Fibroblast of the conjunctiva (primary cell): ENCODE data around the gene RANGAP1.

Source experiments
- DNase-seq: peaks from one replicate; pipeline ENCODE4 v3.0.0-alpha.2; 2010; ENCODE audit warnings: low read depth

RANGAP1 gene

DNA sequence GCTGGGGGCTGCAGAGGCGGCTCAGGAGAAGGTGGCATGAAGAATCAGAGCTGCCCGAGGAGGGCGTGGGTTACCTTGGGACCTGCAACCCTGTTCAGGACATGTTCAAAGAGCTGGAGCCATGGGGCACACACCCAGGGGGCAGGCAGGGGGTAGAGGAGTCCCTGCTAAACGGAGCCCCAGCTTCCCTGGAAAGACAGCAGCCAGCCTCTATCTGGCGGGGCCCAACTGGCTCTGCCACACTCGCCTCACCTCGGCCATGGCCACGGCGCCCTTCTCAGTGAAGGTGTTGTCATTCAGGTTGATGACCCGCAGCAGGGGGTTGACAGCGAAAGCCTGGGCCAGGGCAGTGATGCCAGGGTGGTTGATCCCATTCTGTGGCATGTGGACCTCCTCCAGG lies 28.3 kb downstream of the RANGAP1 start:
- no peak for DNase-seq

DNA sequence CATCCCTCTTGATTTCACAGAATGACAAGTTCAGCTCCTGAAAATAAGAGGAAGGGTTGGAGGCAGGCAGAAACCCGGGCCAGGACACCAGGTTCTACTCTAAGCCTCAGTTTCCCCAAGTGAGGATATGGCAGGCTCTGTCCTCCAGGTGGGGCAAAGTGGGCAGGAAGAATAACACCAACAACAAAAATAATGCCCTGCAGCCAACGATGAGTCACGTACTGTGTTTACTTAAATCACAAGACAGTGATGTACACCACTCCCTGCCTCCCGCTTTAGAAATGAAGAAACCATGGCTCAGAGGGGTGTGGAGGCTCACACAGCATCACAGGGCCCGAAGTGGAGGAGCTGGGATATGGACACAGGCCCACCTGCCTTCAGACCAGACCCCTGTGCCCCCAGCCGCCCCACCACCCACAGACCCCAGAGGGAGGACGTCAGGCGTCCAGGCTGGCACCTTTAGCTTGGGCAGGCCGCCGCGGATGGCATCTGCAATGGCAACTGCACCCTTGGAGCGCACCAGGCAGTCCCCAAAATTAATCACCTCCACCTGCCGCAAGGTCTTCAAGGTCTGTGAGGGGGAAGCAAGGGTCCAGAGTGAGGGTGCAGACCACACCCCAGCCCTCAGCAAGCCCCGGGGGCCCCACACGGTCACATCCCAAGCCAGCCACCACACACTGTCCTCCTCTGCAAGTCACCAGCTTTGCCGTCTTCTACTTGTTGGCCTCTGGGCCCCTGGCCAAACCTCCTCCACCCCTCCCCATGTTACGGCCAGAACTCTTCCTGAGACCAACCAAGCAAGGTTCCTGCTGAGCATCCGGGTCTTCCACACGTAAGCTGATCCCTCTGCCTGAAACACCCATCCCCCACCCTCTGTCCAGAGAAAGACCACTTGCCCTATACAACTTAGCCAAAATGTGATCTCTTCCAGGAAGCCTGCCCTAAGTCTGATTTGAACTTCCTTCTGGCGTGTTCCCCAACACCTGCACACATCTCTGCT lies 29.4 kb downstream of the RANGAP1 start:
- peak; percentile 43 for DNase-seq

DNA sequence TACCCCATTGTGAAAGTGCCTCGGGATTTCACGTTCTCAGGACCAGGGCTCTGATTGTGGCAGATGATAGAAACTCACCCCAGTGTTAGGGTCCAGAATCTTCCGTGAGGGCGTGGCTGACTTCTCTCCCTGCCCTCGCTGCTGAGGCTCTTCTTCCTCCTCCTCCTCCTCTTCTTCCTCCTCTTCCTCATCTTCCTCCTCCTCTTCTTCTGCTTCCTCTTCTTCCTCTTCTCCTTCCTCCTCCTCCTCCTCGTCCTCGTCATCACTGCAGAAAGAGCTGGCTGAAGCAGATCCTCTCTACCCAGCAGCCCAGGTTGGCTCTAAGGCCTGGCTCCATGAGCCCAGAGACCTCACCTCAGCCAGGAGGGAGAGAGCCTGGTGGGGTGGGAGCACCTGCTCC lies 31.8 kb downstream of the RANGAP1 start:
- DNase-seq, result no peak

DNA sequence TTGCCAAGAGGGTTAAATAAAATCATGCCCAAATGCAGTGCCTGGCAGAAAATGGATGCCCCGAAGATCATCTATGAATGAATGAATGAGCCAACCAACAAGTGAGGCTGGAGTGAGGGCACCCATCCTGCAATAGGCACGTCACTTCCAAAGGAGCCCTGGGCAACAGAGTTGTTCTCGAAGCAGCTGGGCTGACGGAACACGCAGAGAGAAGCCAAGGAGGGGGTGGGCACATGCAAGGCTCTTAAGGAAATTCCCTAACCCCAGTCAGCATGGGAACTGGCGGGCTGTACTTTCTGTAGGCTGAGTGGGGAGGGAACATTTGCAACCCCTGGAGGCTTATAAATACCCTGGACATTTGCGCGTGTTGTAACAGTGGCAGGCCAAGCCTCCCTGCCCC lies 33.6 kb downstream of the RANGAP1 start:
- no peak for DNase-seq

DNA sequence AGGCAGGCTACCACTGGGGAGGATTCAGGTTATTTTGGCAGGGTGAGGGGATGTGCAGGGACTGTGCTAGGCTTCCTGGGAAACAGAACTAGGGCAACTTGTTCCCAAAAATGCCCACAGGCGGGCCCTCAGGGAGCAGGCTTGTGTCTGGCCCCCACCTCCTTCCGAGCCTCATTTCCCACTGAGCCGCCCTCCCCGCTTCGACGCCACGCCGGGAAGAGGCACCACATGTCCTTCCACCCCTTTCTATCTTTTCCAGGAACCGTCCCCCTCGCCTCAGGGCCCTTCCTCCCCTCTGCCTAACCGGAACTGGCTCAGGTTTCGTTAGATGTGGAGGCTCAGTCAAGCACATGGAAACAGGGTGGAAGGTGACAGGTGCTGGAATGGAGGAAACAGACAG lies 35.9 kb downstream of the RANGAP1 start:
- no peak for DNase-seq

DNA sequence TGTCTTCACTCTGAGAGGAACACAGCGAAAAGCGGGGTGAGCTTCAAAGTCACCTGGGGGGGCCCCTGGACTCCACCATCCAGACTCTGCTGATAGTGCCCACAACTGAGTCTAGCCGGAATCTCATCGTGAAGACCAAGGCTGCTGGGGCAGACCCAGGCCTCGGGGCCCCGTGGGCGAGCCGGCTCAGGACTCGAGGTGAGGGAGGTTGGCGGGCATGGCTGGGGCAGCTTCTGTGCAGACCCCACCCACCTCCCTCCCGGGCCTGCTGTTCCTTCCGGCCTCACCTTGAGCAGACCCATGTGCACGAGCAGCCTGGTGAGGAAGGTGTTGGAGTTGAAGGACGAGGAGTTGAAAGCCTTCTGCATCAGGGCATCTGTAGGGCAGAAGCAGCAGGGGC lies 36.5 kb downstream of the RANGAP1 start:
- DNase-seq, result no peak

DNA sequence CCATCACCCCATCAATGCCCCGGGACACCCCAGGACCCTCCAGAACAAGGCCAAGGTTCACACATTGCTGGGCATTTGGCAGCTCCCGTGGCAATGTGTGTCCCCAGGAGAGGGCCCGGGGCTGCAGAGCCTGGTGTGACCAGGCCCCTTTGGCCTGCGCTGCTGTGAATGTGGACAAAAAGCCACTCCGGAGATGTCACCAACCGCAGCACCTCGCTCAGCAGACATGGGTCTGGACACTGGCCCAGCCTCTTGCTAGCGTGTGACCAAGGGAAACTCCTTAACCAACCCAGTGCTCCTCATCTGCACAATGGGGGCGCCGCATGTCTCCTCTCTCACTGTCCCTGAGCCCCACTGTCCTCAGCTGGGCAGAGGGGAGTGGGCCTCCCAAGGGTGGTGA lies 37.2 kb downstream of the RANGAP1 start:
- no peak for DNase-seq

DNA sequence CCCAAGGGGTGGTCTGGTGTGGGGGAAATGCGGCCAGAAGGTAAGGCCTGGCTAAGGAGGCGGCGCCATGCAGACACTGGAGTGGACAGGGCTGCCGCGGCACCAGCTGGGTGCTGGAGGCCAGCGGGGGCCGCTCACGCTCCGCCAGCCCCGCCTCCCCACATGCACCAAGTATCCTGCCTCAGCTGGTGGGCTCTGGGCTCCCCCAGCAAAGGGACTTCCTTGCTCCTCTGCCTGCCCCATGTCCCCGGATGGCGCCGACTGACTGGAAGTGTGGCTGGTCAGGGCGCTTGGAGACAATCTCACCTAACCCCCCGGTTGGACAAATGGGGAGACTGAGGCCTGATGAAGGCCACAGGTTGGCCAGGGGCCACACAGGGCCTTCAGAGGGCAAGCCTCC lies 37.7 kb downstream of the RANGAP1 start:
- no peak for DNase-seq

DNA sequence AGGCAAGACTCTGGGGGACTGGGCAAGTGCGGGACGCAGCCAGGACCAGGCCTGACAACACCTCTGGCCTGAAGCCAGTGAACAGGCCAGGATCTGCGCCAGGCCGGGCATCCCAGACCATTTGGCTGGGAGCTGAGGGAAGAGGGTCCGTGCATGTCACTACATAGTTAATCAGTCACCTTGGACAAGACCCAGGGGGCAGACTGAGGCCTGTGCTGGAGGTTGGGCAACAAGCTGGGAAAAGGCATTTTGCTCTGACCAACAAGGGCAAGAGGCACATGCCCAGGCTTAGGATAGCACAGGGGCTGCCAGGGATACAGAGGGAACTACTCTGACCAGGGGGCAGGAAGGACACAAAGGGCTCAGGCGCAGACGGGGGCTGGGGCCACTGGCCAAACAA lies 38.3 kb downstream of the RANGAP1 start:
- no peak for DNase-seq

DNA sequence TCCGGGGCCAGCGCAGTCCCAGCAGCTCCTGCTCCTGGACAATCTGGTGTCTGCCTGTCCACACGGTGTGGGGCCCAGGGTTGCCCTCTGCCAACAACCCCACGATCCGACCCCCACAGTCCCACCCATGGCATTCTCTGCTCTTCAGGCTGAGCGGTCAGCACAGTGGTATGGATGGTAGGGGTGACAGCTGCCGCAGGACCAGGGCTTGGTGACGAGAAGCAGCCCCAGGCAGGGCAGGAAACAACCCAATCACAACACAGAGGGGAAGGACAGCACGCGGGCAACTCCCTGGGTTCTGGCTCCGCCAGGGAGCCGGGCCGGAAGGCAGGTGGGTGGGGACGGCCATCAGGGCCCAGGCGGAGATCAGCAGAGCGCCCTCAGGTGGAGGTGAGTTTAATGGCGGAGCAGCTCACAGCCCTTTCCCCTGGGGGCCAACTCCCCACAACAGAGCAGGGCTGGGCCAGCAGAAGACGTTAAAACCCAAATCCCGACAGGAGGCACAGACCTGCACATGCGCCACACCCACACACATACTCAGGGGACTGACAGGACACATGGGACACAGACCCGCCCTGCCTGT lies 40.0 kb downstream of the RANGAP1 start:
- no peak for DNase-seq

DNA sequence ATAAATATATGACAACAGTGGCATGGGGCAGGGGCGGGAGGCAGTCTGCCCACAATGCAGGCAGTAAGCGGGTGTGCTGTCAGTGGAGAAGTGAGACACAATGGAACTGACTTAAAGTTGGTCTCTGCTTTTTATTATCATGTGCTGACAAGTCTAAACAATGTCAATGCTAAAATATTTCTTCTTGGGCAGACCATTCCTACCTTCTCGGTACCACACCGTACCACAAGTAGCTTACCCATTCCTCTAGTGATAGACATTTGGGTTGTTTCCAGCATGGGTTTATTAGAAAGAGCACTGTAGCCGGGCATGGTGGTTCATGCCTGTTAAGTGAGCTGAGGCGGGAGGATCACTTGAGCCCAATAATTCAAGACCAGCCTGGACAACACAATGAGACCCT lies 42.6 kb downstream of the RANGAP1 start:
- no peak for DNase-seq

DNA sequence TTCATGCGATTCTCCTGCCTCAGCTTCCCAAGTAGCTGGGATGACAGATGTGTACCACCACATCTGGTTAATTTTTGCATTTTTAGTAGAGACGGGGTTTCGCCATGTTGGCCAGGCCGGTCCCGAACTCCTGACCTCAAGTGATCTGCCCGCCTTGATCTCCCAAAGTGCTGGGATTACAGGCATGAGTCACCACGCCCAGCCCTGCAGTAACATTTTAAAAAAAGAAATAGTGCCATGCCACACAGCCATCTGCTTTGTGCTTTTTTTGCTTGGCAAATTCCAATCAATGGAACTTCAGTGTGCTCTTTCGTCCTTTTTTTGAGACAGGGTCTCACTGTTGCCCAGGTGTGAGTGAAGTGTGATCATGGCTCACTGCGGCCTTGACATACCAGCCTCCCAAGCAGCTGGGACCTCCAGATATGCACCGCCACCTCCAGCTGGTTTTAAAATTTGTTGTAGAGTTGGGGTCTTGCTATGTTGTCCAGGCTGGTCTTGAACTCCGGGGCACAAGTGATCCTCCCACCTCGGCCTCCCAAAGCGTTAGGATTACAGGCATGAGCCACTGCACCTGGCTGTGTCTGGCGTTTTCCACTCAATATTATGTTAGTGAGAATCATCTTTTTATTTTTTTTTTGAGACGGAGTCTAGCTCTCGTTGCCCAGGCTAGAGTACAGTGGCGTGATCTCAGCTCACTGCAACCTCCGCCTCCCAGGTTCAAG lies 43.4 kb downstream of the RANGAP1 start:
- DNase-seq, result no peak

DNA sequence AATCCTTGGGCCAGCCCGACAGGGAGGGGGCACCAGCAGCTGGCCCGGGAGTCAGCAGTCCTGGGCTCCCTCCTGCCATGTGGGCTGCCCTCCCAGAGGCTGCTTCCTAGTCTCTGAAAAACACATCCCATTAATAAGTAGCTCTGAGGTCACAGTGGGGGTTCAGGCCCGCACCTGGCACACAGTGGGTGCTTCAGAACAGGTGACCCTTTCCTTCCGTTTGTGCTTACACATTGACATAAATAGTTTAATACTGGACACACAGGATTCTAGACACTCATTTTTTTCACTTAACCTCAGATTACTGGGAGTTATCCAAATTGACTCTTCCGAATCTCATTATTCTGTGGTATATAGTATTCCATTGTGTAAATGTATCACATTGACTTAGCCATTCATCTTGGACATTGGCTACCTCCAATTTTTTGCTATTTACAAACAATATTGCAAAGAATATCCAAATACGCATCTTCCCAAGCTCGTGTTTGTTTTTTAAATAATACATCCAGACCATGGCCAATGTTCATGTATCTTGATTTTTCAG lies 44.8 kb downstream of the RANGAP1 start:
- no peak for DNase-seq

DNA sequence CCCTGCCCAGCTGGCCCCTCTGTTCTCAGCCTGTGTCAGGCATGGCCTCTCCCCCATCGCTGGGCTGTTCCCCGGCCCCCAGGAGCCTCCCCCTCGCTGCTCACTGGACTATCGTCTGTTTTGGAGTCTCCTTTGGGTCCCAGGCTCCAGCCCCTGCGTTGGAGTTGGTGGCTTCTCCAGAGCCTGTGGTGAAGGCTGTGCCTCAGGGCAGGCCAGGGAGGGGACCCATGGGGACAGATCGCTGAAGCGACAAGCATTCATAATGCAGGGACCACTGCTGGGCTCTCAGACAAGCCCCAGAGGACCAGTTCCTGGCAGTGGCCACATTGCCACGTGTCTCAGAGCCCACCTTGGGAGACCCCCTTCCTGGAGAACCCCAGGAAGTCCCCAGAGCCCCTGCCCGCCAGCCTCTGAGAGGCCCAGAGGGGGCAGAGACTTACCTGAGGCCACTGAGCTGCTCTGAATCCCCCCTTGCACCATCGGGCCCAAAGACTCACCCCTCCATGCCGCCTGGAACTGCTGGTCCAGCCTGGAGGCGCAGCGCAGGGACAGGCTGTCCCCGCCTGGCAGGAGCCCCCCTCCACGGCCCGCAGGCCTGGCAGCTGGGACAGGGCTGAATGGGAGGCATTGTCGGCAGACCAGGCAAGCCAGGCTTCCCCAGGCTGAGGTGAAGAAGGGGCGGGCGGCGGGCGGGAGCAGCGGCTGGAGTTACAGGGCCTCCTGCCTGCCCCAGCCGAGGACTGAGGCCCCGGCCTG lies 45.4 kb downstream of the RANGAP1 start, which contains the start of gene CHADL:
Gene CHADL, minus strand, starts transcription at position 555 of the 756 bp plus-strand sequence. Its CDS starts 50 bp downstream, at position 505.
- no peak for DNase-seq

DNA sequence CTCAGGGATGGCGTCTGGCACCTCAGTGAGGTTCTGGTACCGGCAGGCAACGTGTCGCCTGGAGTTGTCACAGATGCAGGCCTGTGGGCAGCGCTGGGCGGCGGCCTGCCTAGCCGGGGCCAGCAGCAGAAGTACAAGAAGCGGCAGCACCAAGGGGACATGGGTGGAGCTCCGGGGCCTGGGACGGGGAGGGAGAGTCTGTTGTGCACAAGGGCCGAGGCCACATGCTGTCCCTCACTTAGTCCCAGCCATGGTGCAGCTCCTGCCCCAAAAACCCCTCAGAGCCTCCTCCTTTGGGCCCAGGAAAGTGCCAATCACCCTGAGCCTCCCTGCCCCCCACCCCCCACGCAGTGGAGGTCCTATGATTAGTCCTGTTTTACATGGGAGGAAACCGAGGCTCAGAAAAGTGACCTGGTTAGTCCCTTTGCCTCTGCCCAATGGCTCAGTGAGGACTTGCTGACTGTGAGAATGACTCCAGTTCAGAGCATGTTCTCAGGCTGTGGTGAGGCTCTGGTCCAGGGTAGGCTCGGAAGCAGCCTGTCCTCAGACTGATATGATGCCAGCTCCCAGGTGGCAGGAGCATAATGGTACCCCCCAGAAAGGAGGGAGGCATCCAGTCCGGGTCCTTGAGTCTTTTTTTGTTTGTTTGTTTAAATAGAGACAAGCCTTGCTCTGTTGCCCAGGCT lies 46.4 kb downstream of the RANGAP1 start:
- no peak for DNase-seq

DNA sequence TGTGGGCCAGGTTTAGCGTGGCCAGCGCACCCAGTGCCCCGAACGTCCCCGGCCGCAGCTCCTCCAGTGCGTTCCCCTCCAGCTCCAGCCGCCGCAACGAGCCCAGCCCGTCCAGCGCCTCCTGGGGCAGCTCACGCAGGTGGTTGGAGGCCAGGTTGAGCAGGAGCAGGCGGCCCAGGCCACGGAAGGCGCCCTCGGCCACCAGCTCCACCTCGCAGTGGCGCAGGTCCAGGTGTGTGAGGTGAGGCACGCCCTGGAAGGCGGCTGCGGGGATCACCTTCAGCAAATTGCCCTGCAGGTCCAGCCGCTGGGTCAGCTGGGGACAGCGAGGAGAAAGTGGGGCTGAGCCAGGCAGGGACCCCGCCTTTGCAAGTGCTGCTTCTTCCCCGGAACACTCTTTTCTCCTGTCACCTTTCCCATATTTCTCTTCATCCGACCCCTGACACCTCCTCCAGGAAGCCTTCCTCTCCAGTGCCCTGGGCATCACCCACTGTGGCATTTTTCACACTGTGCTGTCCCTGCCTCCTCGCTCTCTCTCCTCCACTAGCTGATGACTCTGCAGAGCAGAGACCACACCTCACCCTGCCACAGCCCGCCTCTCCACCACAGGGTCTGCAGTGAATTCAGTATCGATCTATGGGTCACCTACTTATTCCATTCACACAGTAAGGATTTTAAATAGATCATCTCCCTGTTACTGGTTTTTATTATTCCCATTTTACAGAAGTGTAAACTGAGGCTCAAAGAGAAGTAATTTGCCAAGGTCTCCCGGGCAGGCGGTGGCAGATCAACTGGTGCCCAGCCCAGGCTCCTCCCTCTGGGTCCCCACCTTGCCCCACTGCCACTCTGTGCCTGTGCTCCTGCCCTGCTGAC lies 47.2 kb downstream of the RANGAP1 start:
- DNase-seq, result no peak

DNA sequence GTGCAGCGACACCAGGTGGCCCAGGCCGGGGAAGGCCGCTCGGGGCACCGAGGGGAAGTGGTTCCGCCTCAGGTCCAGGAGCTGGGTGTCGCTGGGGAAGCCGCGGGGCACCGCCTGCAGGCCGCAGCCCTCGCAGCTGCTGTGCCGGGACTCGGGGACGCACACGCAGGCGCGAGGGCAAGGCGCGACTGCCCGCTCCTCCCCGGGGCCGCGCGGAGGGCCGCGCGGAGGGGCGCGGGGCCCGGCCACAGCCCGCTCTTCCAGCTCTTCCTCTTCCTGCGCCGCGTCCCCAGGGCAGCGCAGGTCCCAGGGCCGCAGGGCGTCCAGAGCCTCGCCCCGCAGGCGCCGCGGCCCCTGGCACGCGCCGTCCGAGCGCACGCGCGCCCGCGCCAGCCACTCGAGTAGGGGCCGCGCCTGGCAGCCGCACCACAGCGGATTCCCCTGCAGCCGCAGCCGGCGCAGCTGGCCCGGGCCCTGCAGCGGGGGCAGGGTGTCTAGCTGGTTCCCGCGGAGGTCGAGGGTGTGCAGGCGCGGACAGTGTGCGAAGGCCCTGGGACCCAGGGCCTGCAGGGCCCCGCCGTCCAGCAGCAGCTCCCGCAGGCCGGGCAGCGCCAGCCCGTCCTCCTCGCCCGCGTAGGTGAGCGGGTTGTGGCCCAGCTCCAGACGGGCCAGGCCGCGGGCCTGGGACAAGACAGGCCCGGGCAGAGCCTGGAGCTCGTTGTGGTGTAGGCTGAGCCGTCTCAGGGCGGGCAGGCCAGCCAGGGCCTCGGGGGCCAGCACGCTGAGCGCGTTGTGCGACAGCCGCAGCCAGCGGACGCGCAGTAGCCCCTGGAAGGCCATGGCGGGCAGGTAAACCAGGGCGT lies 48.0 kb downstream of the RANGAP1 start:
- no peak for DNase-seq

DNA sequence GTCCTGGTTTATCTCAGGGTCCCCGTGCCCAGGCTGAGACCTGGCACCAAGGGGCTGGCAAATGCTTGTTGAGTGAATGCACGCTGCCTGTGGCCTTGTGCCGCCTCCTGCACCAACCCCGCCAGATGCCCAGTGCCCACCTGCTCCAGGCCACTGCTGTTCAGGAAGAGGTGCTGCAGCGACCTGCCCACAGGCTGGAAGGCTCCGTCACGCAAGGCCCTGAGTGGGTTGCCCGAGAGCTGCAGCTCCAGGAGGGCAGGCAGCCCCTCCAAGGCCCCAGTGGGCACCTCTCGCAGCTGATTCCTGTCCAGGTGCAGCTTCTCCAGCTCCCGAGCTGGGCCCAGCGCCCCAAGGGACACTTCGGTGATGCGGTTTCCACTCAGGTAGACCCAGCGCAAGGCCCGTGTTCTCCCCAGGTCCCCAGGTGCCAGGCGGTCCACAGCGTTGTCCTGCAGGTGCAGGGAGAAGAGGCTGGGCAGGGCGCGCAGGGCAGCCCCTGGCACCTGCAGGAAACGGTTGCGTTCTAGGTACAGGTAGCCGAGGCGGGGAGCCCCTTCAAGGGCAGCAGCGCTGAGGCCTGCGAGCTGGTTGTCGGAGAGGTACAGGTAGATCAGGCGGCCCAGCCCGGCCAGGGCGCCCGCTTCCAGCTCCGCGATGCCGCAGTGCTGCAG lies 48.8 kb downstream of the RANGAP1 start:
- DNase-seq, result no peak
